Measurements from ENCODE around the gene DOK7. TPM values are rescaled to one million over a fixed set of nuclear protein-coding genes. Genes with fewer than 3 reads are reported as not detected.

DOK7 gene
- total and polyA plus RNA-seq, 12 donors = 30.3 to 89.7 (median 39.0) TPM

GRCh38 chr4:3423952-3424351 lies 39.2 kb upstream of the DOK7 start:
- Histone ChIP-seq H3K27ac (no peak overlapping the region), H3K36me3 (peaks cover 0 to 88% (median 4%) of the 10 kb centered on the region in 9 donors), H3K9me3 (no peaks in the 10 kb centered on the region), H3K4me1 (no peaks in the 10 kb centered on the region), H3K4me3 (no peak overlapping the region), H3K27me3 (no peaks in the 10 kb centered on the region)
- ATAC-seq = no peak
- no peak for DNase-seq
- TF ChIP-seq CTCF (IDR thresholded peaks at IDR 0.05) = no peak
- intact Hi-C loops (cut with DNase I) = no loop called here
- WGBS, 2 donors = 96 to 98% methylated on average over 13 of the region's 13 CpGs

GRCh38 chr4:3424522-3425095 lies 38.5 kb upstream of the DOK7 start:
- no peak for ATAC-seq
- Histone ChIP-seq H3K27ac (no peak overlapping the region), H3K27me3 (no peaks in the 10 kb centered on the region), H3K9me3 (no peaks in the 10 kb centered on the region), H3K36me3 (peaks cover 0 to 88% (median 7%) of the 10 kb centered on the region in 9 donors), H3K4me1 (no peaks in the 10 kb centered on the region), H3K4me3 (no peak overlapping the region)
- WGBS, 2 donors = 96 to 98% methylated on average over 20 of the region's 20 CpGs
- intact Hi-C loops (cut with DNase I) = no loop called here
- no peak for DNase-seq
- TF ChIP-seq CTCF (IDR thresholded peaks at IDR 0.05) = no peak

- peaks cover 0 to 91% (median 14%) of the 10 kb centered on the region in 9 donors for H3K36me3 ChIP-seq
- 93 to 94% methylated on average over 24 of the region's 24 CpGs for WGBS, 2 donors
These were observed 36.5 kb upstream of the DOK7 start for GRCh38 chr4:3426465-3427133.

GRCh38 chr4:3427134-3427476 lies 36.0 kb upstream of the DOK7 start:
- no peak for ATAC-seq
- H3K27ac ChIP-seq = no peak overlapping the region
- 96 to 97% methylated on average over 9 of the region's 9 CpGs for WGBS, 2 donors

More at GRCh38 chr4:3426465-3427133, 36.5 kb upstream of the DOK7 start:
- Histone ChIP-seq H3K9me3 (no peaks in the 10 kb centered on the region), H3K27me3 (no peaks in the 10 kb centered on the region), H3K27ac (no peak overlapping the region), H3K4me1 (no peaks in the 10 kb centered on the region), H3K4me3 (no peak overlapping the region)
- TF ChIP-seq CTCF (IDR thresholded peaks at IDR 0.05) = no peak
- ATAC-seq (no peak), DNase-seq (no peak)
- intact Hi-C loops (cut with DNase I) = no loop called here

More at GRCh38 chr4:3427134-3427476, 36.0 kb upstream of the DOK7 start:
- Histone ChIP-seq H3K27me3 (no peaks in the 10 kb centered on the region), H3K36me3 (peaks cover 0 to 90% (median 14%) of the 10 kb centered on the region in 9 donors), H3K4me3 (no peak overlapping the region), H3K9me3 (no peaks in the 10 kb centered on the region), H3K4me1 (no peaks in the 10 kb centered on the region)
- intact Hi-C loops (cut with DNase I) = no loop called here
- DNase-seq = no peak
- TF ChIP-seq CTCF (IDR thresholded peaks at IDR 0.05) = no peak

Data from heart right ventricle (tissue), 16 donors.